Astrocyte (in vitro differentiated cells and primary cell): ENCODE data around the gene CTR9.

Experiments used
- EZH2 ChIP-seq: IDR thresholded peaks from 2 replicates; pipeline ENCODE4 v1.6.1; 2012; ENCODE audit warnings: mild to moderate bottlenecking, low read length, inconsistent platforms; ENCODE audit not compliant: insufficient read depth
- TF ChIP-seq, protein P1 (sequence below): IDR thresholded peaks from 2 replicates; pipeline ENCODE4 v1.5.1; 2011; ENCODE audit warnings: low read depth, mild to moderate bottlenecking, inconsistent platforms, low read length, moderate library complexity; ENCODE audit not compliant: insufficient read depth

DNA sequence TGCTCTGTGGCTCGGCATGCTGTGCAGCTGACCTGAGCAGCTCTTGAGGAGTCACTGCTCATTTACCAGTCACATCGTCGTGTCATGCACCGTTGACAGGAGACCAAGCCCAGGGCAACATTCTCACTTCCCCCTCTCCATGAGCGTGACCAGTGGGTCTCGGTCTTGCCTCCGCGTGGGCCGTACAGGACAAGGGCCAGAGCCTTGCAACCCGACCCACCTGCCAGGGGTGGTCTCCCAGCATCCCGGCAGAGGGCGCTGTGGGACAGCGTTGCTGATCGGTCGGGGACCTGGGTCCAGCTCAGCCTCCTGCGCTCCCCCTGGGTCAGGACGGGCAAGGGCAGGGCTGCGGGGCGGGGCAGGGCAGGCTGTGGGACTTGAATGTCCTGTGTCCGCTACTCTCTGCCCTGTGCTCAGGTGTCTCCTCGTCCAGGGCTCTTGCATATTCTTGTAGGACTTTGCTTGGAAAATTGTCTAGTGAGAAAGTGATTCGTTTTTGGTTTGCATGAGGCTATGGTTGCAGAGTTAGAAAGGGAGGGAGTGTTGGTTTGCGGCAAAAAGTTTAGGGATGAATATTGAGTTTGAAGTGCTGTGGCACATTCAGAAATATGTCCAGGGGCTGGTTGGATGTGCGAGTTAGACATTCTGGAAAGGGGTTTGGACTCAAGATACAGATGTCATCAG lies 41.5 kb downstream of the CTR9 start:
- TF ChIP-seq, protein P1, sequence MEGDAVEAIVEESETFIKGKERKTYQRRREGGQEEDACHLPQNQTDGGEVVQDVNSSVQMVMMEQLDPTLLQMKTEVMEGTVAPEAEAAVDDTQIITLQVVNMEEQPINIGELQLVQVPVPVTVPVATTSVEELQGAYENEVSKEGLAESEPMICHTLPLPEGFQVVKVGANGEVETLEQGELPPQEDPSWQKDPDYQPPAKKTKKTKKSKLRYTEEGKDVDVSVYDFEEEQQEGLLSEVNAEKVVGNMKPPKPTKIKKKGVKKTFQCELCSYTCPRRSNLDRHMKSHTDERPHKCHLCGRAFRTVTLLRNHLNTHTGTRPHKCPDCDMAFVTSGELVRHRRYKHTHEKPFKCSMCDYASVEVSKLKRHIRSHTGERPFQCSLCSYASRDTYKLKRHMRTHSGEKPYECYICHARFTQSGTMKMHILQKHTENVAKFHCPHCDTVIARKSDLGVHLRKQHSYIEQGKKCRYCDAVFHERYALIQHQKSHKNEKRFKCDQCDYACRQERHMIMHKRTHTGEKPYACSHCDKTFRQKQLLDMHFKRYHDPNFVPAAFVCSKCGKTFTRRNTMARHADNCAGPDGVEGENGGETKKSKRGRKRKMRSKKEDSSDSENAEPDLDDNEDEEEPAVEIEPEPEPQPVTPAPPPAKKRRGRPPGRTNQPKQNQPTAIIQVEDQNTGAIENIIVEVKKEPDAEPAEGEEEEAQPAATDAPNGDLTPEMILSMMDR = peak; percentile 64
- no peak for TF ChIP-seq EZH2
